ENCODE results near the gene NR2F1-AS1. TPM values are rescaled to one million over a fixed set of nuclear protein-coding genes. Genes with fewer than 3 reads are reported as not detected.

The NR2F1-AS1 gene
- total RNA-seq, 1 experiment from 2014 or later = 1.5 TPM

DNA sequence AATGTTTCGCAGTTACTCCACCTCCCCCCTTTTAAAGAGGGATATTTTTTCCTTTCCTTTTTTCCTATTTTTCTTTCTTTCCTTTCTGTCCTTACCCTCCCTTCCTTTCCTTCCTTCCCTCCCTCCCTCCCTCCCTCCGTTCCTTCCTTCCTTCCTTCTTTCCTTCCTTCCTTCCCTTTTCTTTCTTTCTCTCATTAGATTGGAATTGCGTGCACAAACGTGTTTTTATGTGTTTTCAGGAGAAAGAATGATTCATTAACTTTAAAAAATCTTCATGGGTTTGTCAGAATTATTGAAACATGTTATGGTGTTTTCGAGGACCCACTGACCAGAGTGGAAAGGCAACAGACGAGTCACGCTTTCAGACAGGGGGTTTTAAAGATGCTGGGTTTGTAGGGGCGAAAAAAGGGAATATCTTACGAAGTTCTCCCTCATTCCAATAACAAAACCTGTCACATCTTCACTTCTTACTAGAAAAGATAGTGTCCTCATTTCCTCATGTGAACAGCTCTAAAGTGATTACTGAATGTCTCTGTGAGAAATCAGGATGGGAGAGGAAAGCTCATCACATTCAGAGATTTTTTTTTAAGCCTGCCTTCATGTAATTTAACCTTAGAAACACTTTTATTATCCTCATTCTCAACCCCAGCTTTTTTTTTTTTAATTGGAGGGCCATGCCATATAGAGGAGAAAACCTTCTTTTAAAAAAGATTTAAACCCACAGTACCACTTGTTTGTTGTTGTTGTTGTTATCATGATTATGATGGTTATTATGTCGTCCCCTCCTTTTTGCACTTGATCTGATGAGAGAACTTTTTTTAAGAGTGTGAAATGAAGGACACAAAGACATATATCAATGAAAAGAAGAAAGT lies 23.9 kb upstream of the NR2F1-AS1 start:
- Mint-ChIP-seq H3K27me3 (ENCODE audit: low read depth) (no peaks in the 10 kb centered on the region), H3K4me1 (peaks cover 51% of the 10 kb centered on the region), H3K4me3 (peak overlapping the region; percentile 33; the same call in 1 of the 2 replicates), H3K36me3 (peaks cover 2% of the 10 kb centered on the region; the same call in 1 of the 2 replicates), H3K9me3 (no peaks in the 10 kb centered on the region), H3K27ac (no peak overlapping the region)
- POLR2A ChIA-PET = no interaction called here
- TF ChIP-seq, protein P1, sequence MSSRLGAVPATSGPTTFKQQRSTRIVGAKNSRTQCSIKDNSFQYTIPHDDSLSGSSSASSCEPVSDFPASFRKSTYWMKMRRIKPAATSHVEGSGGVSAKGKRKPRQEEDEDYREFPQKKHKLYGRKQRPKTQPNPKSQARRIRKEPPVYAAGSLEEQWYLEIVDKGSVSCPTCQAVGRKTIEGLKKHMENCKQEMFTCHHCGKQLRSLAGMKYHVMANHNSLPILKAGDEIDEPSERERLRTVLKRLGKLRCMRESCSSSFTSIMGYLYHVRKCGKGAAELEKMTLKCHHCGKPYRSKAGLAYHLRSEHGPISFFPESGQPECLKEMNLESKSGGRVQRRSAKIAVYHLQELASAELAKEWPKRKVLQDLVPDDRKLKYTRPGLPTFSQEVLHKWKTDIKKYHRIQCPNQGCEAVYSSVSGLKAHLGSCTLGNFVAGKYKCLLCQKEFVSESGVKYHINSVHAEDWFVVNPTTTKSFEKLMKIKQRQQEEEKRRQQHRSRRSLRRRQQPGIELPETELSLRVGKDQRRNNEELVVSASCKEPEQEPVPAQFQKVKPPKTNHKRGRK (CRISPR knock-in tag; IDR thresholded peaks at IDR 0.05; ENCODE audit: borderline replicate concordance) = 0 out of 2 replicates have a peak, but pooled peaks have one; percentile 66
- TF ChIP-seq, protein P2, sequence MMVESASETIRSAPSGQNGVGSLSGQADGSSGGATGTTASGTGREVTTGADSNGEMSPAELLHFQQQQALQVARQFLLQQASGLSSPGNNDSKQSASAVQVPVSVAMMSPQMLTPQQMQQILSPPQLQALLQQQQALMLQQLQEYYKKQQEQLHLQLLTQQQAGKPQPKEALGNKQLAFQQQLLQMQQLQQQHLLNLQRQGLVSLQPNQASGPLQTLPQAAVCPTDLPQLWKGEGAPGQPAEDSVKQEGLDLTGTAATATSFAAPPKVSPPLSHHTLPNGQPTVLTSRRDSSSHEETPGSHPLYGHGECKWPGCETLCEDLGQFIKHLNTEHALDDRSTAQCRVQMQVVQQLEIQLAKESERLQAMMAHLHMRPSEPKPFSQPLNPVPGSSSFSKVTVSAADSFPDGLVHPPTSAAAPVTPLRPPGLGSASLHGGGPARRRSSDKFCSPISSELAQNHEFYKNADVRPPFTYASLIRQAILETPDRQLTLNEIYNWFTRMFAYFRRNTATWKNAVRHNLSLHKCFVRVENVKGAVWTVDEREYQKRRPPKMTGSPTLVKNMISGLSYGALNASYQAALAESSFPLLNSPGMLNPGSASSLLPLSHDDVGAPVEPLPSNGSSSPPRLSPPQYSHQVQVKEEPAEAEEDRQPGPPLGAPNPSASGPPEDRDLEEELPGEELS (CRISPR knock-in tag; IDR thresholded peaks at IDR 0.05) = no peak
- CTCF ChIA-PET = no interaction called here
- ATAC-seq (no peak), DNase-seq (ENCODE audit: low spot score) (no peak)

DNA sequence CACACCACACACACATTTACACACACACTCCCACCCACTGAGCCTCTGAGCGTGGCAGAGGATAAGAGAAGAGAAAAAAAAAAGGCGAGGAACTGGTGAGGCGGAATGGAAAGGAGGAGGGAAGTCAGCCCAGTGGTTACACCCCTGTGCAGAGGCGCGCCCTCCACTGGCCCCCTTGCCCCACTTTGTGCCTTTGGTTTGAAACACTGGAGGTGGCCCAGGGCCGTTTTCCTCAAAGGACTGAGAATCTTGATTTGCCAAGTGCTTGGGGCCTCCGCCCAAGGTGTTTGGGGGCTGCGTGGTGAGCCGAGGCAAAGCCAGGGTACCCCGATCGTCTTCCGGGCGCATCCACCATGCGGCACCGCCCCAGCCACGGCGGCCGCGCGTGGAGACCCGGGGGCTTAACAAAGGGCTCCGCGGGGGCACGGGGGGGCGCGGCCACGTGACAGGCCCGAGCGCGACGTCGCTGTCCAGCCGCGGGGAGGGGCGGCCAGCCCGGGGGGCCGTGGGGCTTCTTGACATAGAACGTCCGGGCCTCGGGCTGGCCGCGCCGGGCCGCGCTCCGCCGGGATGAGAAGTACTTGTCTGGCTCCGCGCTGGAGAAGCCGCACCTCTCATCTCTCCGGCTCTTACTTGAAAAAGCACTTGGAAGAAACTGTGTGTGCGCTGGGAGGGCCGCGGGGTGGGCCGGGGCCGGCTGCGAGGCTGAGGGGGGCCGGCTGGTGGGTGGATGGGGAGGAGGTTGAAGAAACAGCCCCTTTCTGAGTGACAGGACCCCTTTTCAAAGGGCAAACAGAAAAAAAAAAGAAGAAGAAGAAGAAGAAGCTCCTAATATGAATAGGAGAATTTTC lies 23.0 kb upstream of the NR2F1-AS1 start:
- no peak overlapping the region for H3K27ac Mint-ChIP-seq
- POLR2A ChIA-PET = no interaction called here

More for the DNA sequence above, 23.0 kb upstream of the NR2F1-AS1 start:
- no peaks in the 10 kb centered on the region for H3K27me3 Mint-ChIP-seq (ENCODE audit: low read depth)
- no peaks in the 10 kb centered on the region for H3K9me3 Mint-ChIP-seq
- TF ChIP-seq, protein P3, sequence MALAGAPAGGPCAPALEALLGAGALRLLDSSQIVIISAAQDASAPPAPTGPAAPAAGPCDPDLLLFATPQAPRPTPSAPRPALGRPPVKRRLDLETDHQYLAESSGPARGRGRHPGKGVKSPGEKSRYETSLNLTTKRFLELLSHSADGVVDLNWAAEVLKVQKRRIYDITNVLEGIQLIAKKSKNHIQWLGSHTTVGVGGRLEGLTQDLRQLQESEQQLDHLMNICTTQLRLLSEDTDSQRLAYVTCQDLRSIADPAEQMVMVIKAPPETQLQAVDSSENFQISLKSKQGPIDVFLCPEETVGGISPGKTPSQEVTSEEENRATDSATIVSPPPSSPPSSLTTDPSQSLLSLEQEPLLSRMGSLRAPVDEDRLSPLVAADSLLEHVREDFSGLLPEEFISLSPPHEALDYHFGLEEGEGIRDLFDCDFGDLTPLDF (CRISPR knock-in tag; IDR thresholded peaks at IDR 0.05) = no peak
- TF ChIP-seq MXD4 (CRISPR knock-in tag; IDR thresholded peaks at IDR 0.05; ENCODE audit: borderline replicate concordance) (no peak), SMAD4 (CRISPR knock-in tag; IDR thresholded peaks at IDR 0.05) (no peak), ZNF671 (CRISPR knock-in tag; IDR thresholded peaks at IDR 0.05) (no peak)
- TF ChIP-seq, protein P4, sequence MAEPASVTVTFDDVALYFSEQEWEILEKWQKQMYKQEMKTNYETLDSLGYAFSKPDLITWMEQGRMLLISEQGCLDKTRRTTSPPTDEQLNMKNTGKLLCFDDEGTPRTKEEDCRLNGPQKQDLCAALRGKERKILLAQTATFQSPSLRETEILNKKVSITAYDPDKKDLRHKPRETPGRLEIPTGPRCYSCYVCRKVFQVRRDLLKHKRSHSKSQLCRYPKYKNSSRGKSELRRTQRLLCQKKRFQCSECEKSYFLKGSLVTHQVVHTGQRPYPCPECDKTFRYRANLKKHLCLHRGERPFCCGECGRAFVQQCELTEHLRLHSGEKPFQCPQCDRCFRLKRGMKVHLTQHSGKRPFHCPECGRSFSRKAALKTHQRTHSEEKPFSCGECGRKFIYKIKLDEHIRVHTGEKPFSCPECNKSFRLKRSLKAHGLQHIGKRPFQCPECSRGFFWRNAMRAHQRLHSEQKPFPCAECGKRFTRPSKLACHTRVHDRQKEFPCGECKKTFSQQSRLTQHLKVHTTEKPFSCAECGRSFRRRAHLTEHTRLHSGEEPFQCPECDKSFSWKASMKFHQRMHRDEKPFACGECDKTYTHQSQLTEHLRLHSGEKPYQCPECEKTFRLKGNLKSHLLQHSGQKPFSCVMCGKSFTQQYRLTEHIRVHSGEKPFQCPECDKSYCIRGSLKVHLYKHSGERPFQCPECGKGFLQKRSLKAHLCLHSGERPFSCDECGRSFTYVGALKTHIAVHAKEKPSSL (CRISPR knock-in tag; conservative IDR thresholded peaks at IDR 0.05) = no peak
- TF ChIP-seq, protein P5, sequence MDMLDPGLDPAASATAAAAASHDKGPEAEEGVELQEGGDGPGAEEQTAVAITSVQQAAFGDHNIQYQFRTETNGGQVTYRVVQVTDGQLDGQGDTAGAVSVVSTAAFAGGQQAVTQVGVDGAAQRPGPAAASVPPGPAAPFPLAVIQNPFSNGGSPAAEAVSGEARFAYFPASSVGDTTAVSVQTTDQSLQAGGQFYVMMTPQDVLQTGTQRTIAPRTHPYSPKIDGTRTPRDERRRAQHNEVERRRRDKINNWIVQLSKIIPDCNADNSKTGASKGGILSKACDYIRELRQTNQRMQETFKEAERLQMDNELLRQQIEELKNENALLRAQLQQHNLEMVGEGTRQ (CRISPR knock-in tag; IDR thresholded peaks at IDR 0.05) = peak; percentile 70
- TF ChIP-seq, protein P6, sequence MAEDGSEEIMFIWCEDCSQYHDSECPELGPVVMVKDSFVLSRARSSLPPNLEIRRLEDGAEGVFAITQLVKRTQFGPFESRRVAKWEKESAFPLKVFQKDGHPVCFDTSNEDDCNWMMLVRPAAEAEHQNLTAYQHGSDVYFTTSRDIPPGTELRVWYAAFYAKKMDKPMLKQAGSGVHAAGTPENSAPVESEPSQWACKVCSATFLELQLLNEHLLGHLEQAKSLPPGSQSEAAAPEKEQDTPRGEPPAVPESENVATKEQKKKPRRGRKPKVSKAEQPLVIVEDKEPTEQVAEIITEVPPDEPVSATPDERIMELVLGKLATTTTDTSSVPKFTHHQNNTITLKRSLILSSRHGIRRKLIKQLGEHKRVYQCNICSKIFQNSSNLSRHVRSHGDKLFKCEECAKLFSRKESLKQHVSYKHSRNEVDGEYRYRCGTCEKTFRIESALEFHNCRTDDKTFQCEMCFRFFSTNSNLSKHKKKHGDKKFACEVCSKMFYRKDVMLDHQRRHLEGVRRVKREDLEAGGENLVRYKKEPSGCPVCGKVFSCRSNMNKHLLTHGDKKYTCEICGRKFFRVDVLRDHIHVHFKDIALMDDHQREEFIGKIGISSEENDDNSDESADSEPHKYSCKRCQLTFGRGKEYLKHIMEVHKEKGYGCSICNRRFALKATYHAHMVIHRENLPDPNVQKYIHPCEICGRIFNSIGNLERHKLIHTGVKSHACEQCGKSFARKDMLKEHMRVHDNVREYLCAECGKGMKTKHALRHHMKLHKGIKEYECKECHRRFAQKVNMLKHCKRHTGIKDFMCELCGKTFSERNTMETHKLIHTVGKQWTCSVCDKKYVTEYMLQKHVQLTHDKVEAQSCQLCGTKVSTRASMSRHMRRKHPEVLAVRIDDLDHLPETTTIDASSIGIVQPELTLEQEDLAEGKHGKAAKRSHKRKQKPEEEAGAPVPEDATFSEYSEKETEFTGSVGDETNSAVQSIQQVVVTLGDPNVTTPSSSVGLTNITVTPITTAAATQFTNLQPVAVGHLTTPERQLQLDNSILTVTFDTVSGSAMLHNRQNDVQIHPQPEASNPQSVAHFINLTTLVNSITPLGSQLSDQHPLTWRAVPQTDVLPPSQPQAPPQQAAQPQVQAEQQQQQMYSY (CRISPR knock-in tag; IDR thresholded peaks at IDR 0.05) = no peak
- TF ChIP-seq, protein P7, sequence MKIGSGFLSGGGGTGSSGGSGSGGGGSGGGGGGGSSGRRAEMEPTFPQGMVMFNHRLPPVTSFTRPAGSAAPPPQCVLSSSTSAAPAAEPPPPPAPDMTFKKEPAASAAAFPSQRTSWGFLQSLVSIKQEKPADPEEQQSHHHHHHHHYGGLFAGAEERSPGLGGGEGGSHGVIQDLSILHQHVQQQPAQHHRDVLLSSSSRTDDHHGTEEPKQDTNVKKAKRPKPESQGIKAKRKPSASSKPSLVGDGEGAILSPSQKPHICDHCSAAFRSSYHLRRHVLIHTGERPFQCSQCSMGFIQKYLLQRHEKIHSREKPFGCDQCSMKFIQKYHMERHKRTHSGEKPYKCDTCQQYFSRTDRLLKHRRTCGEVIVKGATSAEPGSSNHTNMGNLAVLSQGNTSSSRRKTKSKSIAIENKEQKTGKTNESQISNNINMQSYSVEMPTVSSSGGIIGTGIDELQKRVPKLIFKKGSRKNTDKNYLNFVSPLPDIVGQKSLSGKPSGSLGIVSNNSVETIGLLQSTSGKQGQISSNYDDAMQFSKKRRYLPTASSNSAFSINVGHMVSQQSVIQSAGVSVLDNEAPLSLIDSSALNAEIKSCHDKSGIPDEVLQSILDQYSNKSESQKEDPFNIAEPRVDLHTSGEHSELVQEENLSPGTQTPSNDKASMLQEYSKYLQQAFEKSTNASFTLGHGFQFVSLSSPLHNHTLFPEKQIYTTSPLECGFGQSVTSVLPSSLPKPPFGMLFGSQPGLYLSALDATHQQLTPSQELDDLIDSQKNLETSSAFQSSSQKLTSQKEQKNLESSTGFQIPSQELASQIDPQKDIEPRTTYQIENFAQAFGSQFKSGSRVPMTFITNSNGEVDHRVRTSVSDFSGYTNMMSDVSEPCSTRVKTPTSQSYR (CRISPR knock-in tag; IDR thresholded peaks at IDR 0.05) = no peak
- TF ChIP-seq, protein P8, sequence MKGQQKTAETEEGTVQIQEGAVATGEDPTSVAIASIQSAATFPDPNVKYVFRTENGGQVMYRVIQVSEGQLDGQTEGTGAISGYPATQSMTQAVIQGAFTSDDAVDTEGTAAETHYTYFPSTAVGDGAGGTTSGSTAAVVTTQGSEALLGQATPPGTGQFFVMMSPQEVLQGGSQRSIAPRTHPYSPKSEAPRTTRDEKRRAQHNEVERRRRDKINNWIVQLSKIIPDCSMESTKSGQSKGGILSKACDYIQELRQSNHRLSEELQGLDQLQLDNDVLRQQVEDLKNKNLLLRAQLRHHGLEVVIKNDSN (CRISPR knock-in tag; IDR thresholded peaks at IDR 0.05) = peak; percentile 35; the same call in 1 of the 2 replicates
- ATAC-seq (peak; percentile 17), DNase-seq (ENCODE audit: low spot score) (peak; percentile 50)
- peaks cover 43% of the 10 kb centered on the region for H3K4me1 Mint-ChIP-seq
- peak overlapping the region; percentile 47 for H3K4me3 Mint-ChIP-seq
- CTCF ChIA-PET = interaction anchor here (3.4 kb wide), 1 partner anchor 197 kb away, joined by 18 read pairs; no protein-coding TSS in a partner anchor
- peaks cover 2% of the 10 kb centered on the region; the same call in 1 of the 2 replicates for H3K36me3 Mint-ChIP-seq
